Kidney (tissue), 14 donors: ENCODE data around the gene CYB561D1. TPM values are rescaled to one million over a fixed set of nuclear protein-coding genes. Genes with fewer than 3 reads are reported as not detected.

ENCODE experiments used
- DNase-seq, 5 donors: peaks; one replicate each; pipeline ENCODE4 v3.0.0-alpha.2; 2013 to 2020
- FAIRE-seq: peaks from 2 replicates; lab custom pipeline; 2012; peaks lifted over from hg19 to GRCh38; lab: Jason Lieb, UNC
- H3K27ac ChIP-seq, 2 donors: one replicate each; pipeline ENCODE4 v1.7.0; 2013; ENCODE audit warnings: low read depth in 2 of 2, low read length in 2 of 2, inconsistent platforms in 1 of 2
- H3K27me3 ChIP-seq: one replicate; pipeline ENCODE4 v1.7.1; 2013; ENCODE audit warnings: low read length, inconsistent platforms; ENCODE audit not compliant: control insufficient read depth, insufficient read depth
- H3K36me3 ChIP-seq, 3 donors: one replicate each; pipeline versions ENCODE4 v1.7.0 to v1.7.1; 2013; ENCODE audit warnings: low read length in 3 of 3, control low read depth in 1 of 3, inconsistent platforms in 1 of 3; ENCODE audit not compliant: insufficient read depth in 3 of 3, control insufficient read depth in 2 of 3
- H3K4me1 ChIP-seq, 3 donors: one replicate each; pipeline versions ENCODE4 v1.7.0 to v1.7.1; 2013; ENCODE audit warnings: low read length in 3 of 3, inconsistent platforms in 1 of 3, low read depth in 1 of 3; ENCODE audit not compliant: control insufficient read depth in 2 of 3, insufficient read depth in 2 of 3
- H3K4me3 ChIP-seq, 3 donors: one replicate each; pipeline versions ENCODE4 v1.7.0 to v1.8.1; 2013; ENCODE audit warnings: low read length in 3 of 3, control low read depth in 1 of 3, inconsistent platforms in 1 of 3
- H3K9ac ChIP-seq, 3 donors: one replicate each; pipeline versions ENCODE4 v1.7.0 to v1.7.1; 2013; ENCODE audit warnings: low read length in 3 of 3, control low read depth in 1 of 3, inconsistent platforms in 1 of 3
- H3K9me3 ChIP-seq, 3 donors: one replicate each; pipeline versions ENCODE4 v1.7.0 to v1.7.1; 2013; ENCODE audit warnings: low read length in 3 of 3, control low read depth in 1 of 3, inconsistent platforms in 1 of 3; ENCODE audit not compliant: control insufficient read depth in 2 of 3, insufficient read depth in 1 of 3
- intact Hi-C: fragments of 100-400 bp; cut with DNase I; formaldehyde crosslinking; loops from one replicate; pipeline ENCODE4 v1.11.1; 2022
- polyA plus RNA-seq: library from polyadenylated mRNA; stranded (reverse); fragments of 350-450 nt; fragmentation: Illumina TruSeq; extraction: RNeasy Lipid Tissue Mini Kit (QIAGEN cat#74804); gene quantifications from one replicate; pipeline ENCODE4 v1.2.3, GENCODE V29; 2014; ENCODE audit warnings: low read depth, low replicate concordance; ENCODE audit not compliant: insufficient read depth
- total RNA-seq: library from RNA; stranded (reverse); fragmentation: NEBNext Ultra II Directional; extraction: Animal tissue kit (Norgen Biotek cat#: 25700); gene quantifications from one replicate; pipeline ENCODE4 v1.2.1, GENCODE V29; 2021
- TF ChIP-seq, protein P1 (sequence below): IDR thresholded peaks from 3 replicates; pipeline ENCODE4 v1.5.1; 2012; ENCODE audit warnings: mild to moderate bottlenecking, moderate library complexity, borderline replicate concordance; ENCODE audit not compliant: insufficient read depth; ENCODE audit errors: extremely low read depth
- donor health status: control.
- donor health status: control.
- donor health status: control.
- donor health status: control.
- donor health status: control.
- donor health status: DM: yes; HTN: yes; CAD: no.
- donor health status: Normal renal cell carcinoma (clear cell type).

Gene CYB561D1
- total and polyA plus RNA-seq, 2 donors from 2014 or later, result 5.2 to 18.0 TPM

DNA sequence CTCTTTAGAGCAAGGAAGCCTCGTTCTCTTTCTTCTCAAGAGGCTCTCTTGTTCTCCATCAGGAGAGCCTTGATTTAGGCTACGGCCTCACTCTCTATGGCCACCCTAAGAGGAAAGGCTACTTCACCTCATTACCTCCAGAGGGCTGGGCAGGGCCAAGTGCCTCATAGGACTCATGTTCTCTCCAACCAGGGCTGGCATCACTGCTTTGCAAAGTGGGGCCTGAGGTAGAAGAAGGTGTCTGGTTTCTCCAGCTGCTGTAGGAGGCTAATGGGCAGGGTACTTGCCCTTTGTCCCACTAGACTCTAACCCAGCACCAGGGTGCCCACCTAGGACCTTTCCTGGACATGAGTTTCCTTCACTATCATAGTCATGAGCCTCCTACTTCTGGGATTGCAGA is 12.2 kb upstream of the CYB561D1 start:
- no peak for FAIRE-seq
- H3K27ac ChIP-seq, result no peak overlapping the region
- DNase-seq, result no peak
- peaks cover 0 to 14% (median 12%) of the 10 kb centered on the region in 3 donors for H3K4me1 ChIP-seq
- TF ChIP-seq, protein P1, sequence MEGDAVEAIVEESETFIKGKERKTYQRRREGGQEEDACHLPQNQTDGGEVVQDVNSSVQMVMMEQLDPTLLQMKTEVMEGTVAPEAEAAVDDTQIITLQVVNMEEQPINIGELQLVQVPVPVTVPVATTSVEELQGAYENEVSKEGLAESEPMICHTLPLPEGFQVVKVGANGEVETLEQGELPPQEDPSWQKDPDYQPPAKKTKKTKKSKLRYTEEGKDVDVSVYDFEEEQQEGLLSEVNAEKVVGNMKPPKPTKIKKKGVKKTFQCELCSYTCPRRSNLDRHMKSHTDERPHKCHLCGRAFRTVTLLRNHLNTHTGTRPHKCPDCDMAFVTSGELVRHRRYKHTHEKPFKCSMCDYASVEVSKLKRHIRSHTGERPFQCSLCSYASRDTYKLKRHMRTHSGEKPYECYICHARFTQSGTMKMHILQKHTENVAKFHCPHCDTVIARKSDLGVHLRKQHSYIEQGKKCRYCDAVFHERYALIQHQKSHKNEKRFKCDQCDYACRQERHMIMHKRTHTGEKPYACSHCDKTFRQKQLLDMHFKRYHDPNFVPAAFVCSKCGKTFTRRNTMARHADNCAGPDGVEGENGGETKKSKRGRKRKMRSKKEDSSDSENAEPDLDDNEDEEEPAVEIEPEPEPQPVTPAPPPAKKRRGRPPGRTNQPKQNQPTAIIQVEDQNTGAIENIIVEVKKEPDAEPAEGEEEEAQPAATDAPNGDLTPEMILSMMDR, result no peak
- H3K4me3 ChIP-seq, result no peak overlapping the region
- no peaks in the 10 kb centered on the region for H3K27me3 ChIP-seq
- H3K9me3 ChIP-seq, result no peaks in the 10 kb centered on the region
- peaks cover 0 to 5% (median 0%) of the 10 kb centered on the region in 3 donors for H3K36me3 ChIP-seq
- H3K9ac ChIP-seq, result no peak overlapping the region
- intact Hi-C loops, result no loop called here

DNA sequence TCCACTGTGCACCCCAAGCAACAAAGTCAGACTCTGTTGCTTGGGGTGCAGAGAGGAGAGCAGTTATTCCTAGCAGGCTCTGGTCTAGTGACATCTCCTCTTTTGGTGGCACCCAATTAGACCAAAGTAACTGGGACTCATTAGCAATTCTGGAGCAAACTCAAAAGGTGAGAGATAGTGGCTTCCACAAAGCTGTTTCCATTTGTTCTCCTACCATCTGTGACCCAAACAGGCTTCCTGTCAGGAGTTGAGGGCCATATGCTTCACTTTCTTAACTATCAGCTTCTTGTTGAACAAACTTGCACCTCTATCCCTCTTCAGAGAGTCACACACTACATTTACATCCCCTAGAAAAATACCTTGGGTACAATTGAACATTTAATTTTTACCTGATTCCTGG is 11.7 kb upstream of the CYB561D1 start:
- intact Hi-C loops, result no loop called here
- Histone ChIP-seq H3K9ac (no peak overlapping the region), H3K36me3 (peaks cover 0 to 5% (median 0%) of the 10 kb centered on the region in 3 donors), H3K27ac (no peak overlapping the region), H3K9me3 (no peaks in the 10 kb centered on the region), H3K4me1 (peaks cover 0 to 14% (median 12%) of the 10 kb centered on the region in 3 donors), H3K4me3 (no peak overlapping the region), H3K27me3 (no peaks in the 10 kb centered on the region)
- FAIRE-seq (no peak), DNase-seq (no peak)
- TF ChIP-seq, protein P1, result no peak

DNA sequence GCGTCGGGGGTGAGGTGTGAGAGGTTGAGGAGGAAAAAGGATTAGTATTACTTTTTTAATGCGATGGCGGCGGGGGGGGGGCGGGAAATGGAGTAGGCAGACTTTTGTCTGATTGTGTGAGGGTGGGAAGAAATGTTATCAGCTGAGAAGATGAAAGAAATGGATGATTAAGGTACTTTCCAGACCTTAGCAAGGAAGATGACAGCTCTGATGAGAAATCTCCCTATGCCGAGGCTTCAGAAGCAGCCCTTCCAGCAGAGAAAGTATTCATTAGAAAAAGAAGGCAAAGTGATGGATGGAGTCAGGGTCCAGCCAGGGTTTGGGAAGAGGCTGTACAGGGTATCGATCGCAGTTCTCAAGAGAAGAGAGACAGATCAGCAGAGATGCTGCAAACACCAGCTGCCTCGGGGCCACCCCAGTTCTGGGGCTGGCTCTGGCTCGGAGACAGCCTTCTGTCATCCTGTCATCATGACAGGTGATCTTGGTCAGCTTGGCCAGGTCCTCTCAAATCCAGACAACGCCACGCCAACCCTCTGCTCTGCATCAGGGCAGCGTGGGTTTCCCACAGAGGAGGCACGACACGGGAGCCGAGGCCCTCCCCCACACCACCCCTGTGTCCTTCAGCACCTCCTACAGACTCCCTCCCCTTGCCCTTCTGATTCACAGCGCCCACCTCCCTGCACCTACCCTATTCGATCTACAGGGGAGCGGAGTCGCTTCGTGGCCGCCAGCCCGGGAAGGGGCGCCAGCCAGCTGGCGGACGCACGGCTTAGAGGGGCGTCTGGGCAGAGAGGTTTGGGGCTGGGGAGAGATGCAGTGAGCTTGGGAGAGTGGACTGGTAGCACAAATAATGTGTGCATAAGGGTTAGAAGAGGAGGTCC is 10.9 kb upstream of the CYB561D1 start:
- Histone ChIP-seq H3K4me3 (peak overlapping the region; percentile 61 to 94 (median 75)), H3K9me3 (no peaks in the 10 kb centered on the region), H3K27ac (no peak overlapping the region), H3K9ac (peak overlapping the region in 1 of 3 donors; percentile 79), H3K36me3 (peaks cover 0 to 5% (median 3%) of the 10 kb centered on the region in 3 donors), H3K27me3 (no peaks in the 10 kb centered on the region), H3K4me1 (peaks cover 0 to 14% (median 12%) of the 10 kb centered on the region in 3 donors)
- no peak for FAIRE-seq
- TF ChIP-seq, protein P1, result no peak
- intact Hi-C loops, result no loop called here
- peak in 2 of 5 donors; percentile 85 to 88 for DNase-seq
